HG03565 (cell line): Measurements from ENCODE around the gene ACSM2A.
"Not testable (repeated sequence)": the region's sequence is repeated elsewhere in the genome, so short reads cannot be mapped to it uniquely, and the experiment has no call there.

Experiments used
- ATAC-seq: cut with Tn5 transposase; IDR thresholded peaks from one replicate; pipeline ENCODE4 v1.9.1; 2021; ENCODE audit warnings: mild to moderate bottlenecking, moderate library complexity; ENCODE audit not compliant: unreplicated experiment

Gene ACSM2A

DNA sequence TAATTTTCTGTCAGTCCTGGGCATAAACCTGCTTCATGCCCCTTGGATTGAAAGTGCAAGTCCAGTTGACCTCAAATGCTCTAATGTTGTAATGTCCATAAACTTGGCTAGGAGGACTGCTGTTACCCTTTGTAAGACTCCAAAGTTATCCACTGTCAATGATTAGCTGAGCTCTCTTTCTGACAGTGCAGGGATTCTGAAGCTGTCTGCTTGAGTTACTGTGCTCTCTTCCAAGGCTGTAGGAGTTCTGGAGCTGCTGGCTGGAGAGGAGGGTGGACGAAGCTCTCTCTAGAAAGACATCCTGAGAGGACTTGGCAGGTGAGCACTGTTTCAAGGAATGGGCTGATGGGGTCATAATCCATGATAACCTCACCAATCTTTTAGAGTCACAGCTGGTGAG is at the start of gene ACSM2A:
Gene ACSM2A (plus strand): TSS at position 158 of the 400 bp plus-strand sequence. CDS start 8,594 bp downstream, outside the sequence.
- ATAC-seq, result not testable (repeated sequence)

- no peak for ATAC-seq
These were observed 48.7 kb upstream of the ACSM2A start for GRCh38 chr16:20402651-20403050.

DNA sequence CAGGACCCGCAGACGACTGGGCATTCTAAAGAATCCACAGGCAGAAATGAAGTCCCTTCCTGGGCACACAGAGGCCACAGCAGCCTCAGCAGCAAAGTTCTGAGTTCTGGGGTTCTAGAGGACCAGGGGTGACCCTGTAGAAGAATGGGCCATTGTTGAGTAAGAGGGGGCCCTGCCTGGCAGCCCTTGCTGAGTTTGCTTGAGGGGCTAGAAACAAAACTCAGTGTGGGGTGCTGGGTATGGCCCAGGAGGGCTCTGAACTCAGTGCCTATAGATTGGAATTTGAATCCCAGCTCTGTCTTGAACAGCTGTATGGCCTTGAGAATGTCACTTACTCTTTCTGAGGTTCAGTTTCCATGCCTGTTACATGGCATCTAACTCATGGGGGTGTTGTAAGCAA is 46.7 kb upstream of the ACSM2A start, which contains the start of gene PDILT:
Gene PDILT (minus strand): TSS at position 101 of the 400 bp plus-strand sequence. CDS start 5,437 bp downstream, outside the sequence.
- ATAC-seq, result no peak

DNA sequence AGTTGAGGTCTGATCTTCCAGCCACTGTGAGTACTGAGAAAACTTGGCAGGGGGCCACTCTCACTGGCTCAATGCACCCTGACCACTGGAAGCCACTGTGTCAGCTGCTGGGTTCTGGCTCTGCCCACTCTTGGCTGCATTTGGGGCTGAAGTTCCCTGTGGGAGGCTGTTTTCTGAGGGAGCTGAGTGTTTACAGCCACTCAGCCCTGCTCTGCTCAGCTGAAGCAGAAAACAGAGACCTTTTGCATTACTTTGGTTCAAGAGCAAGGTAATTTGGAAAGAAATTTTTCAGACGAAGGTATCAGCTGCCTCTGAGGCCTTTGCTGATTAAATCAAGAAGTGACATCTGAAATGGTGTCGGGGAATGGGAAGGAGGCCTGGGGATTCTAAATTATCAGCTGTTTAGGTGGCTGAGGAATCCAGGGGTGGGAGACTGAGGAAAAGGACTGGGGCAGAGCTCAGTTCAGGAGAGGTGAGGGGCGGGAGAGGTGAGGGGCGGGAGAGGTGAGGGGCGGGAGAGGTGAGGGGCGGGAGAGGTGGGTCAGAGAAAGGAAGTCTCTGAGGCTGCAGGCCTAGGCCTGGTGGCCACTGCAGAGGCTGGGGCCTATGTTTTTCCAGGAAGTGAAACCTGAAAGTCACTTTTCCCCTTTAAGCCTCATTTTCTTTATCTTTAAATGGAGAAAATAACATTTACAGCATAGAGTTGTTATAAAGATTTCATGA is 41.8 kb upstream of the ACSM2A start, which contains the start of gene ACSM5:
Gene ACSM5 (plus strand): TSS at position 137 of the 723 bp plus-strand sequence. CDS start 1,951 bp downstream, outside the sequence.
- ATAC-seq, result peak; percentile 30

DNA sequence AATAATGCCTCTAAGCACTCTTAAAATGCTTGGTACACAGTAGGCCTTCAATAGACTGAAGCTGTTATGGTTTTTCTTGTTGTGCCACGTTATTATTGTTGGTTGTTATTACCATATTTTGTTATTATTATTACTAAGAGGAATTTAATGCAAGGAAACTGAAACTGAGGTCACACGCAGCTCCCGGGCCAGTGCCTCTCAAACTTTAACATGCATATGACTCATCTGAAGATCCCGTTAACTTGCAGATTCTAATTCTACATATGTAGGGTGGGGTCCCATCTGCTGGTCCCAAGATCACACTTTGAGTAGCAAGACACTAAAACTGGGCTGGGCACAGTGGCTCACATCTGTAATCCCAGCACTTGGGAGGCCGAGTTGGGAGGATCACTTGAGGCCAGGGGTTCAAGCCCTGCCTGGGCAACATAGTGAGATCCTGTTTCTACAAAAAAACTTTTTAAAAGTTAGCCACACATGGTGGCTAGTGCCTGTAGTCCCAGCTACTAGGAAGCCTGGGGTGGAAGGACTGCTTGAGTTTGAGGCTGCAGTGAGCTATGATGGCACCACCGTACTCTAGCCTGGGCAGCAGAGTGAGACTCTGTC is 41.1 kb upstream of the ACSM2A start:
- ATAC-seq, result peak; percentile 80

- no peak for ATAC-seq
These were observed 40.3 kb upstream of the ACSM2A start for GRCh38 chr16:20411055-20411454.

DNA sequence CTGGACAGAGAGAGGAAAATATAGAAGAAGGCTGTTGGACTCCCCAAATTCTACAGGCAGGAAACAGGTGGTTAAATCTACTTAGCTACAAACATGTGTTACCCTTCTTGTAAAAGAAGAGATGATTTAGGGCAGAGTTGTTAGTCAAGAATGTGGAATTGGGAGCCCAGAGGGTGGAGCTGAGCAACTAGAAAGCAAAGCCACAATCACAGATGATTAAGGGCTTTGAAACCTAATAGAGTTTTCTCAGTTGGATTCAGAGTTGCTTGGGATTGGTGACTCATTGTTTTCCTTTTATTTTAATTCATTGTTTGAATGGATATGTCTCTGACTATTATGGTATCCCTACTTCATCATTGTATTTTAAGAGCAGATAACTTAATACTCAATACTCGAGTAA is 35.8 kb upstream of the ACSM2A start:
- ATAC-seq, result no peak

DNA sequence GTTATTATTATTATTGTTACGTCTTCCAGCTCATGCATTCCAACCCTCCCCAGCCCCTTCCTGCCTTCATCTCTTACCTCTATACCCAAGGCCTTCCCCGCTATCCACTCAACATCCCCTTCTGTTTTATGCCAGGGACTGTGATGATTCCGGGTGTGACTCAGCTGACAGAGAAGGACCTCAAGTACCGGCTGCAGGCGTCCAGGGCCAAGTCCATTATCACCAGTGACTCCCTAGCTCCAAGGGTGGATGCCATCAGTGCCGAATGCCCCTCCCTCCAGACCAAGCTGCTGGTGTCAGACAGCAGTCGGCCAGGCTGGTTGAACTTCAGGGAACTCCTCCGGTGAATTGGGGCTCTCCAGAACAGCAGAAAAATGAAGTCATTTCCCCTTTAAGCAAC is 32.2 kb upstream of the ACSM2A start:
- not testable (repeated sequence) for ATAC-seq

DNA sequence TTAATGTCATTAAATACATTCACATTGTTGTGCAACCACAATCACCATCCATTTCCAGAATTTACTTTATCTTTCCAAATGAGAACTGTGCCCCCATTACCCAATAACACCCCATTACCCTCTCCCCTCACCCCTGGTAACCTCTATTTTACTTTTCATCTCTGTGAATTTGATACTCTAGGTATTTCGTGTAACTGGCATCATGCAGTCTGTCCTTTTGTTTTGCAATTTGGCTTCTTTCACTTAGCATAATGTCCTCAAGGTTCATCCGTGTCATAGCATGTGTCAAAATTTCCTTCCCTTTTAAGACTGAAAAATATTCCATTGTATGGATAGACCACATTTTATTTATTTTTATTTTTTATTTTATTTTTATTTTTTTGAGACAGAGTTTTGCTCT is 29.6 kb upstream of the ACSM2A start:
- ATAC-seq, result not testable (repeated sequence)

DNA sequence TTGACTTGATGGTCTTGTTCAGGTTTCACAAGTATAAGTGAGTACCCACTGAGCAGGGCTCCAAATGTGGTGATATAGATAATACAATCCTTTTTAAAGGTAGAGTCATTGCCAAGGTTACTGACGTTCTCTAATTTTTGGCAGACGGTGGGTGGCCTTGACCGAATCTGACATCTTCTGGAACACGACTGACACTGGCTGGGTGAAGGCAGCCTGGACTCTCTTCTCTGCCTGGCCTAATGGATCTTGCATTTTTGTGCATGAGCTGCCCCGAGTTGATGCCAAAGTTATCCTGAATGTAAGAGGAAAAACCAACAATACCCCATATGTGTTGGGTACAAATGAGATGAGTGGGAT is 27.6 kb upstream of the ACSM2A start:
- ATAC-seq, result not testable (repeated sequence)

DNA sequence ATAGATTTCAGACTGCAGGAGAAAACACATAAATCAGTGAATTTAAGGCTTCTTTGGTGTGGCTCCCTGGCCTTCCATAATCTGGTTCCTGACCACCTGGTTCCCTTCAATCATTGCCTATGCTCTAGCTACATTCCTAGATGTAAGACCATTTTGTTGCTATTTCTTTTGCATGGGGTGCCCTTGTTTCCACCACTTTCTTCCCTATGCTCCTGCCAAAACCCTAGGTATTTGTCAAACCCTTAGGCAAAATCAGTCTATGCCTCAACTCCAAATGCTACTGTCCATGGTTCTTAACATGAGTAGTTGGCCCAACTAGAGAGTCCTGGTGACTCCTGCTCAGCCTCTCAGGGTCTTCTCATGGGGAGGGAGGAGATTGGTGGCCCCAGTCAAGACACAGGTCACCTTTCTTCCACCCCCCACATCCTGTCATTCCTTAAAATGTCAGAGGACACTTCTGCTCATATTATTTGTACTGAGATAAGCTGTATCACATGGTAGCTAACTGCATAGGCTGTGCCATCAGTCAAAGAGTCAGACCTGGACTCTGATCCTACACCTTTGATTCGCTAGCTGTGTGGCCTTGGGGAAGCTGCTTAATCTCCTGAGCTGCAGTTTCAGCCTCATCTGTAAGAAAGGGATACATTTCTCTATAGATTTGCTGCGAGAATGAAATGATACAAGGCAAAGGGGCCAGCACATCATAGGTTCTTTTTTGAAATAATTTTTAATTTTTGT is 27.0 kb upstream of the ACSM2A start:
- ATAC-seq, result no peak

DNA sequence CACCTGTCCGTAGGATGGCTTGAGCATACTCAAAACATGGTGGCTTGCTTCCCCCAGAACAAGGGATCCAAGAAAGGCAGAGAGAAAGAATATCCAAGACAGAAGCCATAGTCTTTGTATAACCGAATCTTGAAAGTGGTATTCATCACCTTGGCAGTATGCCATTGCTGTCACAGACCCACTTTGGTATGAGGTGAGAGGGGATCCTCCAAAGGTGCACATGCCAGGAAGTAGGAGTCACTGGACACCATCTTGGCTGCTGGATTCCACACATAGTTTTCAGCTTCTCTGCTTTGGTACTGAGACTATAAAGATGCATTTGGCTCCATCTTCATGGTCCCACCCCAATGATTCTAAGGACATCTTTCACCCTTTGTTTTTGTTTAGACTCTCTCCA is 23.9 kb upstream of the ACSM2A start:
- ATAC-seq, result not testable (repeated sequence)

GRCh38 chr16:20429499-20429898 is 21.8 kb upstream of the ACSM2A start:
- not testable (repeated sequence) for ATAC-seq

DNA sequence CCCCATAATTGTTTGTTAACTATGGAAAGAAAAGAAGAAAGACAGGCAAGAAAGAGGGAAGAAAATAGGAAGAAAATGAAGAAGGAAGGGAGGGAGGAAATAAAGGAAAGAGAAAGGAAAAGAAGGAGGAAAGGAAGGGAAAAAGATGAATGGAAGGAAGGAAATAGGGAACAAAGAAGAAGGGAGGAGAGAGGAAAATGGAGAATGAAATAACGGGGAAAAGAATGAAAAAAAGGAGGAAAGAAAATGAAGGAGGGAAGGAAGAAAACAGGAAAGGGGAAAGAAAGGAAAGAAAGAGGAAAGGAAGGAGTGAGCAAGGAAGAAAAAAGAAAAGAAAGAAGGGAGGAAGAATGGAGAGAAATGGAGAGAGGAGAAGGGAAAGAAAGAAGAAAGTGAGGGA is 20.8 kb upstream of the ACSM2A start:
- ATAC-seq, result not testable (repeated sequence)

- ATAC-seq, result no peak
These were observed 20.4 kb upstream of the ACSM2A start for GRCh38 chr16:20430948-20431347.

- not testable (repeated sequence) for ATAC-seq
These were observed 12.4 kb upstream of the ACSM2A start for GRCh38 chr16:20438950-20439349.

DNA sequence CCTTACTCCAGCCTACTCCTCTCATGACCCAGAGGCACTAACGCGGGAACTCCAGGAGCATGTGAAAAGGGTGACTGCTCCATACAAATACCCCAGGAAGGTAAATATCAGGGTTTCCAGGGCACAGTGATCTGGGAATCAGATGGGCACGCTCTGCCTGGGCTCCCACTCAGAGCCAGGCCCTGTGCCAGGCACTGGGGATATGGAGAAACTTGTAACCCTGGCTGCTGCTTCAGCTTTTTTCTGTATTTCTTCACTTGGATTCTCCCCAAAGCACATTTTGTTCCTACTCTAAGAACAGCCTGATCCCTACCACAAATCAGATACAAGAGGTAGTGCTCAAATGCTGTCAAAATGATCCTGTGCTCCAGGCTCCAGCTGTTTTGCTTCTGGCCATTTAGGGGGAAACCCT is 11.5 kb upstream of the ACSM2A start:
- not testable (repeated sequence) for ATAC-seq

DNA sequence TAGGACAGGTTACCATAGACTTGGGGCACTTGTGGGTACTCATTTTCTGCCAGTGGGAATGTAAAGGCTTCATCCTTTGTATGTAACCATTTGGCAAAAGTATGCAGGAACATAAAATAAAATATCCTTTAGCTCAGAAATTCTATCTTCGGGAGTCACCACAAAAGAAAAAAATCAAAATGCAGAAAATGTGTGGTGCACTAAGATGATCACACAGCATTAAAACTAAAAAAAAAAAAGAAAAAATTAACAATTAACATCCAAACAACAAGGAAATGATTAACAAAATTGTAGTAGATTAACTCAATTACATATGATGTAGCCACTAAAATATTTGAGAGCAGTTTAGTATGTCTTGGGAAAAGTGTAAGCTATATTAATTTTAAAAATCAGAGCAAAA is 10.6 kb upstream of the ACSM2A start:
- not testable (repeated sequence) for ATAC-seq

- no peak for ATAC-seq
These were observed 10.1 kb upstream of the ACSM2A start for GRCh38 chr16:20441191-20441590.

GRCh38 chr16:20441859-20442258 is 9.5 kb upstream of the ACSM2A start:
- not testable (repeated sequence) for ATAC-seq

GRCh38 chr16:20446652-20447393 is 4.5 kb upstream of the ACSM2A start:
- ATAC-seq, result not testable (repeated sequence)
